Uterus (tissue), 2 donors: ENCODE measurements around the gene P3H4.

Experiments
- POLR2A ChIP-seq, 2 donors: fragments of 450-650 bp; IDR thresholded peaks; one replicate each; pipeline ENCODE4 v1.6.1; 2016; ENCODE audit warnings: antibody characterized with exemption in 2 of 2, mild to moderate bottlenecking in 1 of 2, moderate library complexity in 1 of 2
- TF ChIP-seq, protein P1 (sequence below), 4 experiments: fragments of 200-600 bp in 2 of 4; fragments of 450-650 bp in 2 of 4; sonication (generic) in 2 of 4; IDR thresholded peaks; one replicate each; pipeline ENCODE4 v1.5.1; 2016 to 2019; ENCODE audit warnings: antibody characterized with exemption in 4 of 4, mild to moderate bottlenecking in 2 of 4, moderate library complexity in 1 of 4

DNA sequence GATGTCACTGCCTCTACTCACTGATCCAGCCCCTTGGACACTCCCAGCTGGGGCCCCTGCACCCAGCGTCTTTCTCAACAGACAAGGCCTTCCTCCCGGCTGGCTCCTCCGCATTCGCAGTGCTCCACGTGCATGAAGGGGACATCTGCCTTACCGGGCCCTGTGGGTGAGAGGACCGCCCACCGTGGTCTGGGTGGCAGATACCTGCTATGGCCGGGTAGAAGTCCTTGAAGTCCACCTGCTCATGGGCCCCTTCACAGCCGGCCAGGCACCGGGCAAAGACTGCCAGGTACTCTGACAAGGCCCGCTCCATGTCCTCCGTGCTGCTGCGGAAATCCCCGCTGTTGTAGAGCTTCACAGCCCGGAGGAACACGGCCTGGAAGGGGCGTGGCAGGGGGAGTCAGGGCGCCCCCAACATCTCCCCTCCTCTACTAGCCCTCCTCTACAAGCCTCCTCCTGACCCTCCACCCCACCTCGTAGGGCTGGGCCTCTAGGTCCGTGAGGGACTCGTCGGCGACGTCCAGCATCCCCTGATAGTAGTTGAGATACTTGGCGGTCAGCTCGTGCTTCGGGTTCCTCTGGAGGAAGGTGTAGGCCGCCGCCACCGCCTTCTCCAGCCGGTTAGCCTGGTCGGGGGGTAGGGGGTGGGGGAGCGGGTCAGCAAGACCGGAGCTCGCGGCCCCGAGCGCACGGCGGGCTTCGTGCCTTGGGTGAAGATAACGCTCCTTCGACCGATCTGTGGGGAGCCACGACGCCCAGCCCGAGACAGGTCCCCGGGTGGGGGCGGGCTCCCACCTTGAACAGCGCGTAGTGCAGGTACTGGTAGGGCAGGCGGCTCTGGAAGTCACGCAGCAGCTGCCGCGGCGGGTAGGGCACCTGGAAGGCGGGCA, 845 bp downstream of the P3H4 start:
- TF ChIP-seq, protein P1, sequence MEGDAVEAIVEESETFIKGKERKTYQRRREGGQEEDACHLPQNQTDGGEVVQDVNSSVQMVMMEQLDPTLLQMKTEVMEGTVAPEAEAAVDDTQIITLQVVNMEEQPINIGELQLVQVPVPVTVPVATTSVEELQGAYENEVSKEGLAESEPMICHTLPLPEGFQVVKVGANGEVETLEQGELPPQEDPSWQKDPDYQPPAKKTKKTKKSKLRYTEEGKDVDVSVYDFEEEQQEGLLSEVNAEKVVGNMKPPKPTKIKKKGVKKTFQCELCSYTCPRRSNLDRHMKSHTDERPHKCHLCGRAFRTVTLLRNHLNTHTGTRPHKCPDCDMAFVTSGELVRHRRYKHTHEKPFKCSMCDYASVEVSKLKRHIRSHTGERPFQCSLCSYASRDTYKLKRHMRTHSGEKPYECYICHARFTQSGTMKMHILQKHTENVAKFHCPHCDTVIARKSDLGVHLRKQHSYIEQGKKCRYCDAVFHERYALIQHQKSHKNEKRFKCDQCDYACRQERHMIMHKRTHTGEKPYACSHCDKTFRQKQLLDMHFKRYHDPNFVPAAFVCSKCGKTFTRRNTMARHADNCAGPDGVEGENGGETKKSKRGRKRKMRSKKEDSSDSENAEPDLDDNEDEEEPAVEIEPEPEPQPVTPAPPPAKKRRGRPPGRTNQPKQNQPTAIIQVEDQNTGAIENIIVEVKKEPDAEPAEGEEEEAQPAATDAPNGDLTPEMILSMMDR (IDR thresholded peaks at IDR 0.05): no peak
- no peak for TF ChIP-seq POLR2A (IDR thresholded peaks at IDR 0.05)
